Stimulated activated CD4-positive, alpha-beta T cell treated with anti-CD3 and anti-CD28 coated beads, Interleukin-4, amount 100 ng/mL, for 48 hours (primary cell): ENCODE measurements around the gene CLCN3.
A peak's percentile ranks its signal among the peaks of the same experiment; 100 is the strongest.
"Not testable (repeated sequence)": the region's sequence is repeated elsewhere in the genome, so short reads cannot be mapped to it uniquely, and the experiment has no call there.

Source experiments
- DNase-seq, 2 donors: peaks; one replicate each; pipeline ENCODE4 v3.0.0-alpha.2; 2020; ENCODE audit warnings: low read depth in 2 of 2

Gene CLCN3

DNA sequence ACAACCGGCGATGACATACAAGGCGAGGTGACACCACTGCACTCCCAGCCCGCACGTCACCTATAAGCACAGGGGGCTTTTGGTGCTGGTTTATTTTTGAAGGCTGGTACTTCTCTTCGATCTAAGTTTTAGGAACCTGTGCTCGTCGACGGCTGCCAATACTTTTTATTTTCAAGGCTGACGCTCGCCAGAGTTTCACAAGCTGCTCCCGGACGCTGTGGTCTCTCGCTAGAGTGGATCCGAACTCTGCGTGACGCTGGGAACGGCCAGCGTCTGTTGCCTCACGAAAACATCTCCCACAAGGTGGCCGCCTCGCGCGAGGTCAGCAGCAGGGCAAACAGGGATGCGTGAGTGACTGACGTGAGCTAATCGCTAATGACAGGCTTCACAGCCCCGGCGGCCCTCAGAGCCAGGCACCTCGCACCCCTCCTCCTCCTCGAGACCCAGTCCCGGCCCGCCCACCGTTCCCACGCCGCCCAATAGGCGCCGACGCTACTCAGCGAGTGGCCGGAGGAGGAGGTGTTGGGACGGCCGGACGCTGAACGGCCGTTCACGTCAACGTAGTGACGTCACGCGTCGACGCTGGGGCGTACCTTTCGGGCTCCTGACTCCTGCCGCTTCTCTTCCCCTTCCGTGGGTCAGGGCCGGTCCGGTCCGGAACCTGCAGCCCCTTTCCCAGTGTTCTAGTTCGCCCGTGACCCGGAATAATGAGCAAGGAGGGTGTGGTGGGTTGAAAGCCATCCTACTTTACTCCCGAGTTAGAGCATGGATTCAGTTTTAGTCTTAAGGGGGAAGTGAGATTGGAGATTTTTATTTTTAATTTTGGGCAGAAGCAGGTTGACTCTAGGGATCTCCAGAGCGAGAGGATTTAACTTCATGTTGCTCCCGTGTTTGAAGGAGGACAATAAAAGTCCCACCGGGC, at the start of gene CLCN3:
TSS of gene CLCN3 (plus strand) at position 621 of the 922 bp plus-strand sequence. CDS start 15,351 bp downstream, outside the sequence.
- DNase-seq: peak; percentile 84 to 92

DNA sequence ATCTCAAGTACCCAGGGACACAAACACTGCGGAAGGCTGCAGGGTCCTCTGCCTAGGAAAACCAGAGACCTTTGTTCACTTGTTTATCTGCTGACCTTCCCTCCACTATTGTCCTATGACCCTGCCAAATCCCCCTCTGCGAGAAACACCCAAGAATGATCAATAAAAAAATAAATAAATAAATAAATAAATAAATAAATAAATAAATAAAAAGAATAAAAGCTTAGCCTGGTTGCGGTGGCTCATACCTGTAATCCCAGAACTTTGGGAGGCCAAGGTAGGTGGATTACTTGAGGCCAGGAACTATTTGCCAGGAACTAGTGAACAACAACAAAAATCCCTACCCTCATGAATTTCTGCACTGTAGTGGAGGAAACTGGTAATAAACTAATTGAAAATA, 49.4 kb upstream of the CLCN3 start:
- not testable (repeated sequence) for DNase-seq

DNA sequence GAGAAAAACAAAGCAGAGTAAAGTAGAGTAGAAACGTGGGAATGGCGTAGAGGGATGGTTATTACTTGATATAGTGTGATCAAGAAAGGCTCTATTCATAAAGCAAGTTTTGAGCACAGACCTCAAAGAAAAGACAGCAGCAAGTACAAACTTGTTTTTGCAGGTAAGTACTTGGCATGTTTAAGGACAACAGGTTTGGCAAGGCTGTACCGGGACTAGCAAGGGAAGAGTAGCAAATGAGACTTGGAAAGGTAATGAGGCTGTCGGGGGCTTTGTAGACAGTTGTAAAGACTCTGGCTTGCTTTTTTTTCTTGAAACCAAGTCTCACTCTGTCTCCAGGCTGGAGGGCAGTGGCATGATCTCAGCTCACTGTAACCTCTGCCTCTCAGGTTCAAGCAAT, 48.9 kb upstream of the CLCN3 start:
- DNase-seq: no peak

DNA sequence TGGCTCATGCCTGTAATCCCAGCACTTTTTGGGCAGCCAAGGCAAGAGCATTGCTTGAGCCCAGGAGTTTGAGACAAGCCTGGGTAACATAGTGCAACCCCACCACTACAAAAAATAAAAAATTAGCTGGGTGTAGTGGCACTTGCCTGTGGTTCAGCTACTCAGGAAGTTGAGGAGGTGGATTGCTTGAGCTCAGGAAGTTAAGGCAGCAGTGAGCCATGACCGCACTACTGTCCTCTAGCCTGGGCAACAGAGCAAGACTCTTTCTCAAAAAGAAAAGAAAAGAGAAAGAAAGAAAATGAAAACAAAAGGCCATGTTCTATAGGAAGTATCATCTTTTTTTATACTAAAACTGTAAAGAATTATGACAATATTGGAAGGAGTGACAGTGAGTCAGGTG, 46.5 kb upstream of the CLCN3 start:
- no peak for DNase-seq

DNA sequence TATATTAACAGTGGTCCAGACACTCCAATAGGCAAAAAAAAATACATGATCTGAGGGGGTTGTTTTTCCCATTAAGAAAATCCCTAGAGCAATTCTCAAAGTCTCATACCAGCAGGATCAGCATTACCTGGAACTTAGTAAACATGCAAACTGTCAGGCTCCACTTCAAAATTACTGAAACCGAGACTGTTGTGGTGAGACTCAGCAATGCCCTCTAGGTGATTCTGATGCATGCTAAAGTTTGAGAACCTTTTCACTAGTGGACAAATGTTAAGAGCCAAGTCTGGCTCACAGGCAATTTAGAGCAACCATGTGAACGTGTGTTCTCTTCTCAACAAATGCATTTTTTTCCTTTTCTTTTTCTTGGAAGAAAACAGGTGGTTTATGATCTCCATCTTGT, 38.2 kb upstream of the CLCN3 start:
- no peak for DNase-seq

DNA sequence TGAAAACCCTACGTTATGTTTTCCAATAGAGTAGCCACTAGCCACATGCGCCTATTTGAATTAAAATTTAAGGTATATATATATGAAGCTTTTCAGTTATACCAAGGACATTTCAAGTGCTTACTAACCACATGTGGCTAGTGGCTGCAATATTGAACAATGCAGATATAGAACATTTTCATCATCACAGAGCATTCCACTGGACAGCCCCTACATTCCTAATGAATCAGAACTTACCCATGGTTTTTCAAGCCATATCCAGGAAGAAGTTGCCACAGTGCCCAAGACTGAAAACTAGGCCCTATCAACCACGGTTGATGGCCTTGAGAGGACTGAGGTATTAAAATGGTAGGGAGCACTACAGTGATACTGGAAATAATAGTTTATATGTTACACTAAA, 37.7 kb upstream of the CLCN3 start:
- DNase-seq: no peak

DNA sequence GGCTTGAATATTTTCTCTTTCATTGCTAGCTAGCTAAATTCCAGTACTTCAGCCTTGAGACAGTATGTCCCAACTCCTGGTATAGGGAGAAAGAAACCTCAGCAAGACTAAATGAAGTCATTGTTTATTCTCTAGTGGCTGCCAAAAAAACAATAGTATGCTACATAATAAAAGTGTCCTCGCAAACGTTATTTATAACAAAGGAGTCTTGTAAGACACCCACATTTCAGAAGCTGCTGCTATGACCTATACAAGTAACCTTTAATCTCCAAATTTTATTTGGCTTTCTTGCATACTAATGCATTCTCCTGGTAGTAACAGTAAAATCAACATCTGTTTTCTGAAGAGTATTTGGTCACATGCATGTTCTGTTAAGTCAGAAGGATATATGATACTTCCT, 36.8 kb upstream of the CLCN3 start:
- DNase-seq: no peak

DNA sequence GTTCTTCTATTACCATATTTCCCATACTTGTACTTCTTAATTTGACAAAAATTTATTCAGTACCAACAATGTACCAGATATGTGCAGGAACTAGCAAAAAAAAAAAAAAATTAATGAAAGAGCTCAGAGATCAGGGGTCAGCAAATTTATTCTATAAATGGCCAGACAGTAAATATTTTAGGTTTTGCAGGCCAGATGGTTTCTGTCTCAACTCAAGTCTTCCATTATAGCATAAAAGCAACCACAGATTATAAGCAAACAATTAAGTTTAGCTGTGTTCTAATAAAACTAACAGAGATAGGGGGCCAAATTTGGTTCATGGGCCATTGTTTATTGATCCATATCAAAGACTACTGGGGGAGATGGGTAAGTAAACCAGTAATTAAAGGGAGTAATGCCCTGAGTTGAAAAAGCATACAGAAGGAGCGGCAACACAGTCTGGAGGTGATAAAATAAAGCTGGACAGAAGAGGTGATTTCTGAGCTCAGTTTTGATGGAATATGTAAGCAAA, 27.3 kb upstream of the CLCN3 start:
- DNase-seq: no peak

DNA sequence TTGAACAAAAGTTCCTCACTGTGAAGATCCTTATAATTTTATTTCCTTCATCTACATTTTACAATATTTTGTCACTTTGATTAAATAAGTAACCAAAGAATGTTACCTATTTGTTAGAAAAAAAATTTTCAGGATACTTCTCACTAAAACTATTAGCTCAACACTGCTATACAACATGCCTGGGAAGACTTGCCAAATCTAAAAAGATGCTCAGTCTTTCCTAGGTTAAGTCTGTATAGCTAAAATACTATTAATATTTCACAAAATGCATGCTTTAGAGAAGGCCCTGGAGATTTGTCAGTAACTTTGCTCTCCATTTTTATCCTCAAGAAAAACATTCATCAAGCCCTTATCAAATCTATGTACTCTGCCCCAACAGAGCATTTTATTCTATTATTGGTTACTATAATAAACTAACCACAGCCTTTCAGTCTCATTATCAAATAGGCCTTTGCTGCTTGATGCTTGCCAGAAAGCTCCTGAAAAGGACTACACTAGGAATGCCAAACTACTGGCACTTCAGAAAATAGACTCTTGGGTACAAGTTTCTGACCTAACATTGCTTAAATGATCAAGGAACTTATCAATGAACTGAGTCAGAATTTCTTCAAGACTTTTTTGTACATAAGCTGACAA, 25.7 kb upstream of the CLCN3 start:
- no peak for DNase-seq

DNA sequence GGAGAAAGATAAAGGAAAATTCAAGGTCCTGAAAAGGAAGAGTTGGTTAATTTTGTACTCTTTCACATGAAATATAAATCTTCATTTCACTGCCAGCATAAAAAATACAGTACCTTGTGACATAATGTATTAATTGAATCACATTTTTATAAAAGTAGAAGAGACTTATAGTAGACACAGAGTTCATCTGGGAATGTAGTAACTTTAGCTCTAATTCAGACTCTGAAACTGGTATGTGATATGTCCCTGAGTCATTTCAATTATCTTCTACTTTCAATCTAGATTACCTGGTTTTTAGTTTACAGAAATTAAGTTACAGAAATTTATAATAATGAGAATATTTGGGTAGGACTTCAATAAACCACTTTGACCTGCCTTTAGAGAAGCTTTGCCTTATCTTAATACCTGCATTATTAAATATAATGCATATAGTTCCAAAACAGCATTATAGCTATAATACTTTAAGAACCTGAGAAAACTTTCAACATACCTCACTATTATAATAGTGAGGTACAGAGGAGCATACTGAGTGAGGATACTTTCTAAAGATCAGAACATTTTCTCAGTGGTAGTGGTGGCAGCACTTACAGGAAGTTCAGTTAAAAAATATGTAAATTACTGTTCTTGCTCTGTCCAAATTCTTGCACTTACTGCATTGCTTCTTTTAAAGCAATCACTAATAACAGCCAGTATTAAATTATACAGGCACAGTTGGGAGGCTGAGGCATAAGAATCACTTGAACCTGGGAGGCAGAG, 19.2 kb upstream of the CLCN3 start:
- no peak for DNase-seq

DNA sequence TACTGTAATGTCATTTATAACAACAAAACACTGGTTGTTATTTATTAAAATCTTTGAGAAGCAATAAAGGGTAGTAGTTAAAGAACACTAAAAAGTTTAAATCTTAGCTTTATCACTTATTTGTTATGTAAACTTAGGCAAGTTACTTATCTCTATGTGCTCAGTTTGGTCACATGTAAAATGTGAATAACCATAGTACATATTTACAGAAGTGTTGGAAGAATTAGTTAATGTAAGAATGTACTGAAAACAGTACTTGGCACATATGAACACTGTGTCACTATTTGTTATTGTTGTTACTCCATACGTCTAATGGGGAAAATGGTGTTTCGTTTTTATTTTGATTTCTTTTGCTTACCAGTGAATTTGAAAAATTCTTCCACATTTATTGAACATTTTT, 17.1 kb upstream of the CLCN3 start:
- DNase-seq: no peak

DNA sequence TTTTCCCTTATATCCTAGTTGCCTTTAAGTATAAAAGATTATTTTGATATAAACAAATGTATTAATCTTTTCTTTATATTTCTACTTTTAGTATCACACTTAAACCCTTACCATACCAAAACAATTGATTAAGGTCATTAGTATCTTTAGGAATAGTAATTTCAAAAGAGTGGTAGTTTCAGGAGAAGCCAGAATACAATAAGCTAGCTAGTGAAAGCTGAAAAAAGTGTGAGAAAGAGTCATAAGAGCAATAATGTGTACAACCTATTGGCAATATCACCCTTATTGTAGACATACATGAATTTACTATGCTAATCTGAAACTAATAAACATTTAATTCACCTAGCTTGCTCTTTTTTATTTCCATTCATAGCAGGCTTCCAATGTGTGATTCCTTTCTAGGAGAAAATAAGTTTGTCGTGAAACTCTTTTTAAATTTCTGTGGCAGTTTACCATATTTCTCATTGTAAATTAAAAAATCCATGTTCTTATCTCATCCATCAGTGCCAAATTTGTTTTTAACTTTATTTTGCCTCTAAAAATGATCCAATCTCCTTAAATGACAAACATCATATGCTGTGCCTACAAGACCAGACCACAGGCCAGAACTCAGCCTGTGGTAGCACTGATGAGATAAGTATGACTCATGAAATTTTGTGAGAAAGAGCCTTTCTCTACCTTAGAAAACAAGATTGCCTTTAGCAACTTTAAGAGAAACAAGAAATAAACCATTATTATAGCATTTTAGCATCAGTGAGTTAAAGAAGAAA, 16.1 kb upstream of the CLCN3 start:
- no peak for DNase-seq

DNA sequence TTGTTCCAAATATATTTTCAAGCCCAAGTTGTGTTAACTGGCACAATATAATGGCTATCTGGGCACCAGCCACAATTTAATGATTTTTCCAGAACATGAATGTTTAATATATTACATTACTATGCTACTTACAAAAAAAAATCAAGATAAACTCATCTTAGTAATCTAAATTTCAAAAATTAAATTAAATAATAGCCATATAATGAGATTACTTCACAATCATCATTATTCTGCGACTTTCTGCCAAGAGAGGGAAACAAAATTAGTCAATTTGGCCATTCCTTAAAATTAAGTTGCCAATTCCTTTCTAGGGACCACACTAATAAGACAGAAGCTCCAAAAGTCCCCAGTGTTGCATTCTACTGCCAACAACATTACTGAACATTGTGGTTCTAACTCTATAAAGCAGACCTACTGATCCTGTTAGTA, 15.5 kb upstream of the CLCN3 start:
- DNase-seq: no peak

DNA sequence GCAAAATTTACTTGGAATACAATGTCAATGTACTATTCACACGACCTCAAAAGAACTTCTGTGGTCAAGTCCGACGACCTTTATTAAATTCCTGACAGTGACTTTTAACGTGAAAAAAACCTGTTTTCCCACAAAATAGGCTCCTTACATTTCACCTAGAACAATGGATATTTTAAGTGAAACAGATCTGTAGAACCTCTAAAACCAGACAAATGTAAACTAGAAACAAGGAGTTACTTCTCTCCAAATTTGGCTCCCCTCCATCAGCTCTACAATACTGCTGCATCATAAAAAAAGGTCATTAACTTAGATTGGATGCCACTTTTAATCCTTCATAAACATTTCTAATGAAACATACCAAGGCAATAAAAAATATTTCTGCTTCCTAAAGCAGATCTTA, 9.2 kb upstream of the CLCN3 start:
- no peak for DNase-seq

DNA sequence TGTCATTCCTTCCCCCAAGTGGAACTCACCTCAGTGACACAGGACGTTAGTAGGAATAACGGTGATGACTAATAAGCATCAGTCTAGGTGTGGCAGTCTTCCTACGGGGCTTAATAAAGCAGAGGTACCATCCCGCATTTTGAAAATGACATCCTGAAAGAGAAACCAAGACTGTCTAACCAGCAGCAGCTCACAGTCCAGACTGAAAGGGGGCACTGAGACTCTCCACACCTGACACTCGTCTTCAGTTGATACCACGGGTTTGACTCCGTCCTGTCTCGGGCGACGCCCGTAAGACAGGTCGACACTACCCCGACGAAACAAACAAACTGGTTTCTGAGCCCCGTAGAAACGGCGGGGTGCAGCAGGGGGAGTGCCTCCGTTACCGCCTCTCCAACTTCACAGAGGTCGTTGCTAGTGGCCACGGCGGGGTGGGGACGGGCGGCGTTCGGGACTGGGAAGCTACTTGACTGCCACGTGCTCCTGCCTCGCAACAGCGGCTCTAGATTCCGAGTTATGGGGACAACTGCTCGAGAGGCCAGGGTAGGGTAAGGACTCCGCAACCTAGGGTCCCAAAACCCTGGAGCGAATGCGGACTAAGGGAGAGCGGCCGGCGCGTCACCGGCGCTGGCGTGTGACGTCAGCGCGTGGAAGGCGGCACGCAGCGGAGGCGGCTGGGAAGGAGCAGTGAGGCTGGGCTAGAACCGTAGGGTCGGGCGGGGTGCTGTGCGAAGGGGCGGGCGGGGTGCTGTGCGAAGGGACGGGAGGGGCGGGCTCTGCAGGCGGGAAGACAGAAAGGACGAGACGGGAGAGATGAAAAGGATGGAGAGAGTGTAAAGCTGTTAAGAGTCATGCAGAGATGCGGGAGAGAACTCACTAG, 8.1 kb upstream of the CLCN3 start, which contains the start of gene NEK1:
TSS of gene NEK1 (minus strand) at position 593 of the 880 bp plus-strand sequence. CDS start 9,953 bp downstream, outside the sequence.
- peak; percentile 81 to 83 for DNase-seq

DNA sequence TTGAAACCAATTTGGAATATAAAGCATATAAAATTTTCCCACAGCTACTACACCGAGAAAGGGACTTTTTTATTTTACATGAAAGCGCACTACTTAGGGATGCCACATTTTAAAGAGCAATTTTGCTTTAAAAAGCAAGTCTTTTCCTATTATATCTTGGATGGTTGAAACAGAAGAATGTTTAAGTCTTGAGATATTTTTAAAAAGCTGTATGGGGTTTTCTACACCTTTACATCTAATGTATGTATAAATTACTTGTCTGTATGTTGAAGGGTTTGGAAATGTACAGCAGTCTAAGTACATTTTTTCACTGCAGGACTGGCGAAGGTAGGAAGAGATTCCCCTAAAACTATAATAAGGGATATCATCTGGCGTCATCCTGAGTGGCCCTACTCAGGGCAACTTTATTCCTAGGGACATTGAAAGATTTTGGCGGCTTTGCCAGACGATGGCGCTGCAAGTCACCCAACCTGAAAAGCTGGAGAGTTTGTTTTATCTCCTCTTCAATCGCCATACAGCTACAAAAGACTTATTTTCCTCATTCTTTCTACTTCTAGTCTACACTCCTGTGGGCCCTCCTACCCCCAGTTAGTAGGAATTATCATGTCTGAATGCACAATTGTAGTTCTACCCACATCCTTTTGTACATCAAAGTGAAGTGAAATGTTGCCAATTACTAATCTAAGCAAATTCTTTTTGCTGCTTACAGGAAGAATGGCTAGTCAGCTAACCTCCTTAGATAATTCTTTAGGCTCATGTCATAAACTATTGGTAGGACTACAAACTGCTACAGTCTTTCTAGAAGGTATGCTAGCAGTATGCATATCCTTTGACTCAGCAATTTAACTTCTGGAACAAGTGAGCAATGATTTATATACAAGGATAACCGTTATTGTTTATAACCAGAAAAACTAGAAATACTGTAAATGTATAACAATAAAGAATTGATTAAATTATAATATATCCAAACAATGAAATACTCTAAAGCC, 7.2 kb upstream of the CLCN3 start:
- DNase-seq: peak; percentile 46 to 61

DNA sequence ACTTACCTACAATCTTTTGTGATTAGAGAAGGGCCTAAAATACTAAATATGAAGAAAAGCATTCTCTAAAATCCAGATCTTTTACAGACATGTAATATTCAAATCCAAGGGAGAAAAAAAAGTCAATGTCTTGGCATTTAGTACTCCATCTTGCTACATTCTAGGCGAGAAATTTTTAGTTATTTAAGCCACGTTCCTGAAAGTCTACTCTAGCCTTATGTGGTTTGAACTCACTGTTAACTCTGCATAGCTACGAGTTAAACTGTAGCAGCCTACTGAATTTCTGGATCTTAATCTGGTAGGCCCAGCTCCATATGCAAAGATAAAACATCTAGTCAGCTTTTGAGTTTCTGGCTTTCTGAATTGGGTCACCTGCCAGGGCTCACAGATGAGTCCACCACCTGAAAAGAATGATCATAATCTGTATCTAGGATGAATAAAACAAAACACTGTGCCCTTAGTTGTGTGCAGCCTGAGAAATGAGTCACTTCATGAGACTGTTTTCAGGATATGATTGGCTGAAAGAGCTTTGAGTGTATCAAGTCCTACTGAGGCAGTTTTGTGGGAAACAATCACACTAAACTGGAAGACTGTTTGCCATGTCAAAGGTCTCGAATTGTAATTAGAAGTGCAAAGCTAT, 4.8 kb upstream of the CLCN3 start:
- no peak for DNase-seq

DNA sequence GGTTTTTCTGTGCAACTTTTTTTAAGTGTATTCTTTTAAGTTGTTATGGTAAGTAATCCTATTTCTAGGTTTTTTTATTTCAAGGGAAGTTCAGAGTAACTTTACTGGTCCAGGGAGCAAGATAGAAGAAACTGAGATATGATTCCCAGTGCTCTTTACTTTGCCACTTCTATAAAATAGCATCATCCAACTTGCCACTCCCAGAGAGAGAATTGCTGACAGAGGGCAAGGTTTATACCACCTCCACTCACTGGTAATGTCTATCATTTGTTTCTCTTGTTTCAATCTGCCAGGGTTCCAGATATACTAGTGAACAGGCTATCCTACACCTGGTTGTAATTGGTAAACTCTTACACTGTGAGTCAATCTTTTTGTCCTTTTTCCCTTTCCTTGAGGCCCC, 3.5 kb upstream of the CLCN3 start:
- no peak for DNase-seq

DNA sequence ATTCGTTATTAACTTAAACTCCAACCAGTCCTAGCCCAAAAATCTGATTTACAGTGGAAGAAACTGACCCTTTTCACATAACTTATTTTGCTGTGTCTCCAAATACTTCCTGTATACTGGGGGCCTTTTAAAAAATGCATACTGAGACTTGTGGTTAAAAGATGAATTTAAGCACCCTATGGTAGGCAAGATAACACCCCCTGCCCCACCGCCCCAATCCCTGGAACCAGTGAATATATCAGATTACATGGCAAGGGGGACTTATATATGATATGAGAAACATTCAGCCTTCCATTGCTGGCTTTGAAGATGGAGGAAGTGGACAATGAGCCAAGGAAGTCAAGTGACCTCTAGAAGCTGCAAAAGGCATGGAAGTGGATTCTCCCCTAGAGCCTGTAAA, 3.1 kb upstream of the CLCN3 start:
- no peak for DNase-seq
